Lower lobe of right lung (tissue), 2 donors: ENCODE results near the gene ADGRV1. TPM values are rescaled to one million over a fixed set of nuclear protein-coding genes. Genes with fewer than 3 reads are reported as not detected.

Experiments used
- ATAC-seq, 2 donors: fragments of 200-7000 bp; cut with Tn5 transposase; one replicate each; pipeline ENCODE4 v1.9.1; 2020 to 2022; ENCODE audit warnings: mild to moderate bottlenecking in 2 of 2, moderate library complexity in 2 of 2
- DNase-seq: peaks from one replicate; pipeline ENCODE4 v3.0.0-alpha.2; 2020
- H3K27ac ChIP-seq: fragments of 200-600 bp; one replicate; pipeline ENCODE4 v1.8.0; 2022
- H3K27me3 ChIP-seq: fragments of 200-600 bp; one replicate; pipeline ENCODE4 v1.8.0; 2022; ENCODE audit warnings: low read depth
- H3K36me3 ChIP-seq: fragments of 200-600 bp; one replicate; pipeline ENCODE4 v1.8.0; 2022; ENCODE audit warnings: mild to moderate bottlenecking
- H3K4me1 ChIP-seq: fragments of 200-600 bp; one replicate; pipeline ENCODE4 v1.8.0; 2022
- H3K4me3 ChIP-seq: fragments of 200-600 bp; one replicate; pipeline ENCODE4 v1.8.0; 2022; ENCODE audit warnings: mild to moderate bottlenecking
- H3K9me3 ChIP-seq: fragments of 200-600 bp; one replicate; pipeline ENCODE4 v1.8.0; 2022
- intact Hi-C: fragments of 100-400 bp; cut with DNase I; formaldehyde crosslinking; loops from one replicate; pipeline ENCODE4 v1.11.0; 2022
- total RNA-seq: library from RNA; stranded (reverse); fragmentation: NEBNext Ultra II Directional; extraction: Animal tissue kit (Norgen Biotek cat#: 25700); gene quantifications from one replicate; pipeline ENCODE4 v1.2.1, GENCODE V29; 2021
- TF ChIP-seq, protein P1 (sequence below): fragments of 200-600 bp; IDR thresholded peaks from one replicate; pipeline ENCODE4 v1.8.0; 2022; ENCODE audit warnings: antibody characterized with exemption, mild to moderate bottlenecking
- donor health status: DM: no; HTN: yes; CAD: no; lungs with severe emphysema.

Gene ADGRV1
- total RNA-seq, 1 donor from 2014 or later, result 49.7 TPM

DNA sequence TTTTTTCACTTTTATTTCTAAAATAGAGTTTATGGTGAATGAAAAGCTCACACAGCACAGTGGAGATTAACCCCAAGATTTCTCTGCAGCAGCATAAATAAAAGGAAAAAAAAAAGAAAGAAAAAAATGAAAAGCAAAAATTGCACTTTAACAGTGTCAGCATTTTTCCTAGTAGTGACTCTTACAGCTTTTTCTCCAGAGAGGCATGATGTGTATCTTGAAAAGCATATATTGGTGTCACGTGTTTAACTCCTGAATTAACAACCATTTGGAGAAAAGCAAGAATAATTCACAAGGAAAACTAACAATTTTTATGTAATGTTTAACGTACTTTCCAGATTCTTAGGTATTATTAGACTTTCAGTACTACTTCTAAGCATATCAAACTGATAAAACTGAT is 67.9 kb downstream of the ADGRV1 start:
- H3K4me3 ChIP-seq, result no peak overlapping the region
- H3K4me1 ChIP-seq, result no peaks in the 10 kb centered on the region
- H3K27ac ChIP-seq, result no peak overlapping the region
- no peak for ATAC-seq
- intact Hi-C loops, result no loop called here
- H3K9me3 ChIP-seq, result no peaks in the 10 kb centered on the region
- H3K36me3 ChIP-seq, result peaks cover 10% of the 10 kb centered on the region
- no peaks in the 10 kb centered on the region for H3K27me3 ChIP-seq
- no peak for DNase-seq
- TF ChIP-seq, protein P1, sequence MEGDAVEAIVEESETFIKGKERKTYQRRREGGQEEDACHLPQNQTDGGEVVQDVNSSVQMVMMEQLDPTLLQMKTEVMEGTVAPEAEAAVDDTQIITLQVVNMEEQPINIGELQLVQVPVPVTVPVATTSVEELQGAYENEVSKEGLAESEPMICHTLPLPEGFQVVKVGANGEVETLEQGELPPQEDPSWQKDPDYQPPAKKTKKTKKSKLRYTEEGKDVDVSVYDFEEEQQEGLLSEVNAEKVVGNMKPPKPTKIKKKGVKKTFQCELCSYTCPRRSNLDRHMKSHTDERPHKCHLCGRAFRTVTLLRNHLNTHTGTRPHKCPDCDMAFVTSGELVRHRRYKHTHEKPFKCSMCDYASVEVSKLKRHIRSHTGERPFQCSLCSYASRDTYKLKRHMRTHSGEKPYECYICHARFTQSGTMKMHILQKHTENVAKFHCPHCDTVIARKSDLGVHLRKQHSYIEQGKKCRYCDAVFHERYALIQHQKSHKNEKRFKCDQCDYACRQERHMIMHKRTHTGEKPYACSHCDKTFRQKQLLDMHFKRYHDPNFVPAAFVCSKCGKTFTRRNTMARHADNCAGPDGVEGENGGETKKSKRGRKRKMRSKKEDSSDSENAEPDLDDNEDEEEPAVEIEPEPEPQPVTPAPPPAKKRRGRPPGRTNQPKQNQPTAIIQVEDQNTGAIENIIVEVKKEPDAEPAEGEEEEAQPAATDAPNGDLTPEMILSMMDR, result no peak

DNA sequence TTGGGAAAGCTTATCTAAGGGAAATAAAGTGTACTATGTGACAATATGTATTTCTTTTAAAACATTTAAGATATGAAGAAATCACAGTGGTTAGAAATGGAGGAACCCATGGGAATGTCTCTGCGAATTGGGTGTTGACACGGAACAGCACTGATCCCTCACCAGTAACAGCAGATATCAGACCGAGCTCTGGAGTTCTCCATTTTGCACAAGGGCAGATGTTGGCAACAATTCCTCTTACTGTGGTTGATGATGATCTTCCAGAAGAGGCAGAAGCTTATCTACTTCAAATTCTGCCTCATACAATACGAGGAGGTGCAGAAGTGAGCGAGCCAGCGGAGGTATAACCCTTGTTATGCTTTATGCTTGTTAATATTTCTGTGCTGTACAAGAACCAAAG is 69.9 kb downstream of the ADGRV1 start:
- H3K36me3 ChIP-seq, result peaks cover 7% of the 10 kb centered on the region
- DNase-seq (no peak), ATAC-seq (no peak)
- intact Hi-C loops, result no loop called here
- H3K27me3 ChIP-seq, result no peaks in the 10 kb centered on the region
- no peaks in the 10 kb centered on the region for H3K9me3 ChIP-seq
- no peak overlapping the region for H3K4me3 ChIP-seq
- H3K27ac ChIP-seq, result no peak overlapping the region
- no peaks in the 10 kb centered on the region for H3K4me1 ChIP-seq
- TF ChIP-seq, protein P1, result no peak

DNA sequence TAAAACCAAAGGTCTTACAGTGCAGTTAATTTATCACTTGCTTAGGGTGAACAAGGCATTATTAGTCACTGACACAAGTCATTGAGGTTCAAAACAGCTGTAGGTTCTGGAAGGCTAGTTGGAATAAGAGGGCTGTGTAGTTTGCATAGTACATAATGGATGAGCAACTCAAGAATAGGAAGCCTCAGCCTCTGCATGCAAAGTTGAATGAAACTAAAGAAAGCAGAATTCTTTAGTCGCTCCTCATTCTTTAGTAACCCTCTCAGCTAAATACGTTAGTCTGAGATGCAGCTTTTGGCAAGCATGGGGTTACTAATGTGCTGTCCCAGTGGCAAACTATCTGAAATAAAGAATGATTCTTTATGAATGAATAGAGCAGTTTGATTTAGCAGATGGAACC is 74.2 kb downstream of the ADGRV1 start:
- TF ChIP-seq, protein P1, result no peak
- DNase-seq (no peak), ATAC-seq (no peak)
- no peaks in the 10 kb centered on the region for H3K27me3 ChIP-seq
- no peaks in the 10 kb centered on the region for H3K36me3 ChIP-seq
- intact Hi-C loops, result no loop called here
- no peak overlapping the region for H3K4me3 ChIP-seq
- H3K4me1 ChIP-seq, result no peaks in the 10 kb centered on the region
- H3K9me3 ChIP-seq, result no peaks in the 10 kb centered on the region
- H3K27ac ChIP-seq, result no peak overlapping the region

DNA sequence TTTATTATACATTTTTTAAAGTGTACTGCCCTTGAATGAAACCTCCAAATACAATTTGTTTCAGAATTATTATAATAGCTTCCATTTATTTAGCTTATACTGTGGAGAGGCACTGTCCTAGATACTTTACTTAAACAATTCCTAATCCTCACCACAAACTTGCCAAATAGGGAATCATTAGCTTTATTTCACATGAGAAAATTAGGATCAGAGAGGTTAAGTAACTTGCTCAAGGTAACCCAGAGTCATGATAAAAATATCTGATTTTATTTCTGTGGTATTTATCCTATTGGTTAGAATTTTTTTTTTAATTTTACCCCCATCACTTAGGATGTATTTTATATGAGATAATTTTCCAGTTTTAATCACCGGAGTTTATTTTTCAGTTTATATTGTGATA is 78.4 kb downstream of the ADGRV1 start:
- TF ChIP-seq, protein P1, result no peak
- H3K4me3 ChIP-seq, result no peak overlapping the region
- no peak for ATAC-seq
- H3K4me1 ChIP-seq, result peaks cover 9% of the 10 kb centered on the region
- H3K27ac ChIP-seq, result no peak overlapping the region
- no peak for DNase-seq
- no peaks in the 10 kb centered on the region for H3K27me3 ChIP-seq
- intact Hi-C loops, result no loop called here
- no peaks in the 10 kb centered on the region for H3K9me3 ChIP-seq
- H3K36me3 ChIP-seq, result no peaks in the 10 kb centered on the region

DNA sequence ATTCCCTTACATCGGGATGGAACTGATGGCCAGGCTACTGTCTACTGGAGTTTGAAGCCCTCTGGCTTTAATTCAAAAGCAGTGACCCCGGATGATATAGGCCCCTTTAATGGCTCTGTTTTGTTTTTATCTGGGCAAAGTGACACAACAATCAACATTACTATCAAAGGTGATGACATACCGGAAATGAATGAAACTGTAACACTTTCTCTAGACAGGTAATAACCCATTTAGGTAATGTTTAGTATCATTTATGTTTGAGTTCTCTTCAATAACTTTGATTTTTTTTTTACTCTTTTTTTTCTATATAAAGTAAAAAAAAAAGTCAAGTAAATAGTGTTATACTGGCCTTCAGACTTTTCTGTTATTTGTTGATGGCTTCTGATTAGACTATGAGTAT is 79.1 kb downstream of the ADGRV1 start:
- no peak overlapping the region for H3K4me3 ChIP-seq
- H3K9me3 ChIP-seq, result no peaks in the 10 kb centered on the region
- H3K36me3 ChIP-seq, result no peaks in the 10 kb centered on the region
- intact Hi-C loops, result no loop called here
- H3K4me1 ChIP-seq, result peaks cover 9% of the 10 kb centered on the region
- H3K27me3 ChIP-seq, result no peaks in the 10 kb centered on the region
- H3K27ac ChIP-seq, result no peak overlapping the region
- ATAC-seq (no peak), DNase-seq (no peak)
- TF ChIP-seq, protein P1, result no peak

DNA sequence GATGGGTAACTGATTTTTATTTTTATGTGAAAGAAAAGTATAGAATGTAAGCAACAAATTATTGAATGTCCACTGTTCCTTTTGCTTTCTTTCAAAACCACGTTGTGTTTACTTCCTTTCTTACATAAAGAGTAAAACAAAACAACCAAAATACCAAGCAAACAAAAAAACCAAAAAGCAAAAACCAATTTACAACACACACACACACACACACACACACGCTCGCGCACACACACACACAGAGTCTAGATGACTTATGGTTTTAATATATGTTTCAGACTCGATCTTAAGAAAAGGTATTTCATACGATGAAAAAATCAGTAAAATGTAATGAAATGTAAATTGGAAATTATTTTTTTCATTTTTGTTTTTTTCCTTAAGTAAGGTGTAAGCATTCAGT is 80.3 kb downstream of the ADGRV1 start:
- no peaks in the 10 kb centered on the region for H3K27me3 ChIP-seq
- ATAC-seq (no peak), DNase-seq (no peak)

More for the DNA sequence above, 80.3 kb downstream of the ADGRV1 start:
- TF ChIP-seq, protein P1, result no peak
- H3K4me3 ChIP-seq, result no peak overlapping the region
- H3K4me1 ChIP-seq, result peaks cover 9% of the 10 kb centered on the region
- H3K9me3 ChIP-seq, result no peaks in the 10 kb centered on the region
- H3K27ac ChIP-seq, result no peak overlapping the region
- H3K36me3 ChIP-seq, result no peaks in the 10 kb centered on the region
- intact Hi-C loops, result no loop called here
